A673 (cell line): ENCODE results near the gene WDR41. TPM values are rescaled to one million over a fixed set of nuclear protein-coding genes. Genes with fewer than 3 reads are reported as not detected.
"Not testable (repeated sequence)": the region's sequence is repeated elsewhere in the genome, so short reads cannot be mapped to it uniquely, and the experiment has no call there.

Experiments
- BruUV-seq: library from RNA; stranded (reverse); fragments of 400-500 nt; replicated peaks from 2 replicates; lab custom pipeline; 2021; lab: Mats Ljungman, UMichigan
- CTCF ChIA-PET: fragments of 300-600 bp; sonication (Branson Sonifier 250); formaldehyde crosslinking; loops from one replicate; lab custom pipeline; 2022; ENCODE audit warnings: antibody characterized with exemption; lab: Charles Lee
- POLR2A ChIA-PET: fragments of 300-600 bp; sonication (Branson Sonifier 250); formaldehyde crosslinking; loops from one replicate; lab custom pipeline; 2022; ENCODE audit warnings: antibody characterized with exemption; ENCODE audit not compliant: low non-redundant PET; lab: Charles Lee
- DNase-seq: peaks from one replicate; pipeline ENCODE4 v3.0.0-alpha.2; 2015; ENCODE audit warnings: low spot score
- H3K27ac ChIP-seq: fragments of 200-600 bp; sonication (generic); 2 replicates; pipeline ENCODE4 v1.5.1; 2016; ENCODE audit warnings: mixed run types, low read depth, mild to moderate bottlenecking, mixed read lengths, antibody characterized with exemption, low read length; ENCODE audit not compliant: poor library complexity, severe bottlenecking
- H3K27me3 ChIP-seq: fragments of 200-600 bp; sonication (generic); replicated peaks from 2 replicates; pipeline ENCODE4 v1.6.1; 2017; ENCODE audit warnings: mixed run types, low read depth, mild to moderate bottlenecking, mixed read lengths, antibody characterized with exemption, low read length; ENCODE audit not compliant: insufficient read depth, poor library complexity
- H3K36me3 ChIP-seq: fragments of 200-600 bp; sonication (generic); 2 replicates; pipeline ENCODE4 v1.6.1; 2016; ENCODE audit warnings: mixed run types, mild to moderate bottlenecking, mixed read lengths, antibody characterized with exemption, low read length; ENCODE audit not compliant: insufficient read depth, poor library complexity, severe bottlenecking
- H3K4me1 ChIP-seq: fragments of 200-600 bp; sonication (generic); 2 replicates; pipeline ENCODE4 v1.6.1; 2017; ENCODE audit warnings: mixed run types, mild to moderate bottlenecking, mixed read lengths, antibody characterized with exemption, low read length; ENCODE audit not compliant: insufficient read depth, poor library complexity, severe bottlenecking
- H3K4me3 ChIP-seq: fragments of 200-600 bp; sonication (generic); 2 replicates; pipeline ENCODE4 v1.5.1; 2016; ENCODE audit warnings: low read depth, mixed run types, mild to moderate bottlenecking, mixed read lengths, low read length; ENCODE audit not compliant: poor library complexity, severe bottlenecking
- H3K9me3 ChIP-seq: fragments of 200-600 bp; sonication (generic); 2 replicates; pipeline ENCODE4 v1.6.1; 2016; ENCODE audit warnings: mixed run types, low read depth, mild to moderate bottlenecking, mixed read lengths, antibody characterized with exemption, low read length; ENCODE audit not compliant: poor library complexity, severe bottlenecking
- CTCF ChIP-seq: fragments of 300-800, 200-600 bp; sonication (generic); conservative IDR thresholded peaks from 2 replicates; pipeline ENCODE4 v1.5.1; 2017; ENCODE audit warnings: low read depth, mild to moderate bottlenecking, antibody characterized with exemption, low read length, moderate library complexity, mixed read lengths
- EZH2 ChIP-seq: fragments of 200-600 bp; sonication (generic); IDR thresholded peaks from 2 replicates; pipeline ENCODE4 v1.6.1; 2017; ENCODE audit warnings: borderline replicate concordance, low read depth, mild to moderate bottlenecking, mixed read lengths, antibody characterized with exemption, low read length; ENCODE audit not compliant: poor library complexity, severe bottlenecking
- intact Hi-C: fragments of 100-400 bp; cut with micrococcal nuclease; formaldehyde crosslinking; loops from one replicate; pipeline ENCODE4 v1.10.0; 2022; ENCODE audit not compliant: unreplicated experiment
- total RNA-seq: library from RNA; stranded (reverse); gene quantifications from 2 replicates; pipeline ENCODE4 v1.2.3, GENCODE V29; 2021

The WDR41 gene
- total RNA-seq, 1 experiment from 2014 or later = 30.4 TPM

- POLR2A ChIA-PET = no interaction called here
Observed at GRCh38 chr5:77492653-77493000, 511 bp upstream of the WDR41 start.

GRCh38 chr5:77490741-77491344 lies 1.3 kb downstream of the WDR41 start:
- H3K4me1 ChIP-seq, H3K36me3 ChIP-seq, BruUV-seq, H3K9me3 ChIP-seq, CTCF ChIA-PET, DNase-seq, H3K27ac ChIP-seq, POLR2A ChIA-PET: not testable (repeated sequence)
- peak overlapping the region; percentile 83 for H3K4me3 ChIP-seq
- intact Hi-C loops = loop anchor here (5.0 kb wide), 2 partner anchors 349 to 364 kb away; no protein-coding TSS in a partner anchor
- peaks cover 27% of the 10 kb centered on the region for H3K27me3 ChIP-seq

More at GRCh38 chr5:77492653-77493000, 511 bp upstream of the WDR41 start:
- Histone ChIP-seq H3K9me3 (no peaks in the 10 kb centered on the region), H3K27me3 (peaks cover 36% of the 10 kb centered on the region), H3K4me1 (peaks cover 4% of the 10 kb centered on the region), H3K27ac (no peak overlapping the region), H3K4me3 (peak overlapping the region; percentile 83), H3K36me3 (no peaks in the 10 kb centered on the region)
- CTCF ChIA-PET = interaction anchor here (0.6 to 0.7 kb wide), 3 partner anchors 34 to 624 kb away, joined by 3 to 4 read pairs (median 4); no protein-coding TSS in a partner anchor
- intact Hi-C loops = loop anchor here (5.0 kb wide), 2 partner anchors 350 to 365 kb away; no protein-coding TSS in a partner anchor
- BruUV-seq = no TSS peak
- no peak for DNase-seq
- TF ChIP-seq CTCF = no peak; the same call in 1 of the 2 replicates
- TF ChIP-seq EZH2 = no peak

- H3K36me3 ChIP-seq = no peaks in the 10 kb centered on the region
- TF ChIP-seq EZH2 = no peak
- CTCF ChIA-PET = no interaction called here
- no peaks in the 10 kb centered on the region for H3K27me3 ChIP-seq
- H3K27ac ChIP-seq = no peak overlapping the region
- DNase-seq = no peak
- H3K9me3 ChIP-seq = no peaks in the 10 kb centered on the region
- POLR2A ChIA-PET = no interaction called here
- intact Hi-C loops = no loop called here
- peaks cover 3% of the 10 kb centered on the region for H3K4me1 ChIP-seq
- no TSS peak for BruUV-seq
- no peak overlapping the region for H3K4me3 ChIP-seq
Observed at GRCh38 chr5:77486344-77486962, 5.7 kb downstream of the WDR41 start.

GRCh38 chr5:77483682-77484081 lies 8.4 kb downstream of the WDR41 start:
- no TSS peak for BruUV-seq
- Histone ChIP-seq H3K4me3 (no peak overlapping the region), H3K9me3 (no peaks in the 10 kb centered on the region), H3K27ac (no peak overlapping the region), H3K4me1 (no peaks in the 10 kb centered on the region), H3K27me3 (no peaks in the 10 kb centered on the region), H3K36me3 (no peaks in the 10 kb centered on the region)
- ChIA-PET CTCF (no interaction called here), POLR2A (interaction anchor here (0.6 kb wide), 1 partner anchor 246 kb away, joined by 3 read pairs; no protein-coding TSS in a partner anchor)
- no peak for TF ChIP-seq CTCF
- TF ChIP-seq EZH2 = no peak
- DNase-seq = no peak
- intact Hi-C loops = no loop called here

GRCh38 chr5:77475041-77475440 lies 17.1 kb downstream of the WDR41 start:
- CTCF ChIA-PET, DNase-seq, POLR2A ChIA-PET: not testable (repeated sequence)

GRCh38 chr5:77468875-77469274 lies 23.2 kb downstream of the WDR41 start:
- intact Hi-C loops, DNase-seq, H3K27me3 ChIP-seq, CTCF ChIA-PET, H3K27ac ChIP-seq, H3K4me3 ChIP-seq, BruUV-seq, H3K9me3 ChIP-seq, H3K4me1 ChIP-seq, POLR2A ChIA-PET, H3K36me3 ChIP-seq: not testable (repeated sequence)

More at GRCh38 chr5:77475041-77475440, 17.1 kb downstream of the WDR41 start:
- H3K36me3 ChIP-seq, intact Hi-C loops, BruUV-seq, H3K4me3 ChIP-seq, H3K27ac ChIP-seq, H3K27me3 ChIP-seq, H3K4me1 ChIP-seq, H3K9me3 ChIP-seq: not testable (repeated sequence)
